ENCODE data around the gene SCUBE2. TPM values are rescaled to one million over a fixed set of nuclear protein-coding genes. Genes with fewer than 3 reads are reported as not detected.

SCUBE2 gene
- total RNA-seq, 1 donor from 2014 or later, result 2.5 TPM

DNA sequence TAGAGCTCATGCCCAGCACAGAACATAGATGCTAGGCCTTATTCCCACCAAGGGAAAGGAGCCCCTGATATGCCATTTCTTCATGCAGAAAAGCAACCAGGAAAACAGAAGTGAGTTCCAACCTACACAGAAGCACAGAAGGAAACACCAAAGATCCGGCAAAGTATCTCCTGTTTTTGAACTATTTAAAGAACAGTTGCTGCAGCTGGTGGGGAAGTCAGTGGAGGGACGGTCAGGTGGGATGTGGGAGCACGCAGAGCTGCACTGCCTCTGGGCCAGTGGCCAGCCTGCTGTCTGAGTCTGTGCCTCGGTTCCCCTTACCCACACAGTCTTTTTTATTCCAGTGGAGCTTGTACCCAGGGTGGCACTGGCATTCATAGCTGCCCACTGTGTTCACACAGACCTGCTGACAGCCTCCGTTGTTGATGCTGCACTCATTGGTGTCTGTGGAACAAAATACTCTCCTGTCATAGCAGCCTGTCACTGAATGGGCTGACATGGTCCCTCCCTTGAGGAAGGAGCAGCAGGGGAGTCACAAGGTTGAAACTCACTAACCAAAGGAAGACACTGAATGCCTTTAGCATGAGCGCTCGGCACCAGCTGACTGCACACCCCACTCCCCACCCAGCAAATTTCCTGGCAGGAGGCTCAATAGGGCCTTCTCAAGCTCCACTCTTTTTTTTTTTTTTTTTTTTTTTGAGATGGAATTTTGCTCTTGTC lies 37.9 kb downstream of the SCUBE2 start:
- no peaks in the 10 kb centered on the region for H3K9me3 Mint-ChIP-seq (ENCODE audit: unreplicated experiment)
- H3K27ac Mint-ChIP-seq (ENCODE audit: unreplicated experiment), result no peak overlapping the region
- H3K36me3 Mint-ChIP-seq (ENCODE audit: unreplicated experiment), result no peaks in the 10 kb centered on the region

DNA sequence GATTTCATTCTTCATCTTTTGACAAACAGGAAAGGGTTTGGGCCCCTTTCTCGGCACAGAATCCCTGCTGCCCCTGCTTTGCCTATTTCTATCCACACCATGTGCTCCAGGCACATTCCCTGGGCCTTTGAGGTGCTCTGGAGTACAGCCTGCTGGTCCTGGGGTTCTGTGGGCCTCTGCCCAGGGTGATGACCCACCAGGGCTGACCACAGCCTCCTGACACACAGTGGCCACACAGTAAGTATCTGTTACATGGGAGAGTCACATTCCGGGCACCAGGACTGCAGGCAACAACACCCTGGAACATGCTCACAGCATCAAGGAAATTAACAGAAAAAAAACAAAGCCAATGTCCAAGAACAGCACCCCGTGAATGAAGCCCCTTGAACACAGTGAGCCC lies 39.1 kb downstream of the SCUBE2 start:
- Mint-ChIP-seq H3K4me1 (ENCODE audit: low read depth, unreplicated experiment) (peaks cover 10% of the 10 kb centered on the region), H3K27me3 (ENCODE audit: unreplicated experiment) (peaks cover 10% of the 10 kb centered on the region), H3K36me3 (ENCODE audit: unreplicated experiment) (no peaks in the 10 kb centered on the region), H3K4me3 (ENCODE audit: unreplicated experiment) (no peak overlapping the region), H3K9me3 (ENCODE audit: unreplicated experiment) (no peaks in the 10 kb centered on the region), H3K27ac (ENCODE audit: unreplicated experiment) (no peak overlapping the region)
- no peak for DNase-seq
- TF ChIP-seq, protein P1, sequence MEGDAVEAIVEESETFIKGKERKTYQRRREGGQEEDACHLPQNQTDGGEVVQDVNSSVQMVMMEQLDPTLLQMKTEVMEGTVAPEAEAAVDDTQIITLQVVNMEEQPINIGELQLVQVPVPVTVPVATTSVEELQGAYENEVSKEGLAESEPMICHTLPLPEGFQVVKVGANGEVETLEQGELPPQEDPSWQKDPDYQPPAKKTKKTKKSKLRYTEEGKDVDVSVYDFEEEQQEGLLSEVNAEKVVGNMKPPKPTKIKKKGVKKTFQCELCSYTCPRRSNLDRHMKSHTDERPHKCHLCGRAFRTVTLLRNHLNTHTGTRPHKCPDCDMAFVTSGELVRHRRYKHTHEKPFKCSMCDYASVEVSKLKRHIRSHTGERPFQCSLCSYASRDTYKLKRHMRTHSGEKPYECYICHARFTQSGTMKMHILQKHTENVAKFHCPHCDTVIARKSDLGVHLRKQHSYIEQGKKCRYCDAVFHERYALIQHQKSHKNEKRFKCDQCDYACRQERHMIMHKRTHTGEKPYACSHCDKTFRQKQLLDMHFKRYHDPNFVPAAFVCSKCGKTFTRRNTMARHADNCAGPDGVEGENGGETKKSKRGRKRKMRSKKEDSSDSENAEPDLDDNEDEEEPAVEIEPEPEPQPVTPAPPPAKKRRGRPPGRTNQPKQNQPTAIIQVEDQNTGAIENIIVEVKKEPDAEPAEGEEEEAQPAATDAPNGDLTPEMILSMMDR (IDR thresholded peaks at IDR 0.05; ENCODE audit: partially characterized antibody, unreplicated experiment), result no peak

More for the DNA sequence above, 37.9 kb downstream of the SCUBE2 start:
- Mint-ChIP-seq H3K4me1 (ENCODE audit: low read depth, unreplicated experiment) (no peaks in the 10 kb centered on the region), H3K4me3 (ENCODE audit: unreplicated experiment) (no peak overlapping the region), H3K27me3 (ENCODE audit: unreplicated experiment) (peaks cover 9% of the 10 kb centered on the region)
- TF ChIP-seq, protein P1 (IDR thresholded peaks at IDR 0.05; ENCODE audit: partially characterized antibody, unreplicated experiment), result no peak
- no peak for DNase-seq

DNA sequence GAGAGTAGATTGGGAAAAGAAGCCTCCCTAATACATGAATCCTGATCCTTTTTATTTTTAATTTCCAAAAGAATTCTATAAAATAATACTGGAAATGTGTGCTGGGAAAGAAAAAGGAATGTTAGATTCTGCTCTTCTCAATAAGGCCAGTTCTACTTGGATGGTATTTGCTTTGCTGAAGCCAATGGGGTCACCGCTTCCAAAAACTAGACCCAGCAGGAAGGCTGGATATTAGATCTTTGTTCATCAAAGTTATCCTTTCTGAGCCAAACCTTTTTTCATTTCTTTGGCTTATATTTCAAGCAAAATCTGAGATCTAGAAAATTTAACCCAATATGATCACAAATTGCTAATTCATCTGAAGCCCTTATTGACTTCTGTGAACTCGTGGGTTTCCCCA lies 41.4 kb downstream of the SCUBE2 start:
- H3K27ac Mint-ChIP-seq (ENCODE audit: unreplicated experiment), result no peak overlapping the region
- TF ChIP-seq, protein P1 (IDR thresholded peaks at IDR 0.05; ENCODE audit: partially characterized antibody, unreplicated experiment), result no peak
- peaks cover 1% of the 10 kb centered on the region for H3K9me3 Mint-ChIP-seq (ENCODE audit: unreplicated experiment)
- H3K4me3 Mint-ChIP-seq (ENCODE audit: unreplicated experiment), result no peak overlapping the region
- H3K4me1 Mint-ChIP-seq (ENCODE audit: low read depth, unreplicated experiment), result peaks cover 16% of the 10 kb centered on the region
- DNase-seq, result no peak
- no peaks in the 10 kb centered on the region for H3K36me3 Mint-ChIP-seq (ENCODE audit: unreplicated experiment)
- H3K27me3 Mint-ChIP-seq (ENCODE audit: unreplicated experiment), result peaks cover 8% of the 10 kb centered on the region

DNA sequence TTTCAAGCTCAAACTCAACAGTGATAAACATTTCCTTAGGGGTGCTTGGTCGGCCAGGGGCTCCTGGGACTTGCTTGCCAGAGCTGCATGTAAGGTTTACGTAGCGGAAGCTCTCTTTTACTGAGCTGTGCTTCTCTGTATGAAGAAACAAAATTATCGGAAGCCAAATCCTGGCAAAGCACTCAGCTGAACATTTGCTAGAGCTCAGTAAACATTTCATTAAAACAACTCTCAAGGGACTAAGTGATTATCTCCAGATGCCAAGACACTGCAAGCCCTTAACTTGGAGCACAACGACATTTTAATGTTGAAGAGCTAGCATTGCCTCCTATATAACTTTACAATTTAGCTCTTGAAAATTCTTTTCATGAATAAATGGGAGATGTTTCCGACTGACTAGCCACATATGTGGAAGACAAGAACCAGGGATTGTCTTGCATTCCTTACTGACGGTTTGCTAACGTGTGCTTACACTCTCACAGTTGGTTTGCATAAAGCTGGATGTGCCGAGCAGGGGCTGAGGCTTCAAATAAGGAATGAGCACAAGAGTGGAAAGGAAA lies 43.4 kb downstream of the SCUBE2 start:
- H3K4me1 Mint-ChIP-seq (ENCODE audit: low read depth, unreplicated experiment), result peaks cover 16% of the 10 kb centered on the region
- TF ChIP-seq, protein P1 (IDR thresholded peaks at IDR 0.05; ENCODE audit: partially characterized antibody, unreplicated experiment), result no peak

DNA sequence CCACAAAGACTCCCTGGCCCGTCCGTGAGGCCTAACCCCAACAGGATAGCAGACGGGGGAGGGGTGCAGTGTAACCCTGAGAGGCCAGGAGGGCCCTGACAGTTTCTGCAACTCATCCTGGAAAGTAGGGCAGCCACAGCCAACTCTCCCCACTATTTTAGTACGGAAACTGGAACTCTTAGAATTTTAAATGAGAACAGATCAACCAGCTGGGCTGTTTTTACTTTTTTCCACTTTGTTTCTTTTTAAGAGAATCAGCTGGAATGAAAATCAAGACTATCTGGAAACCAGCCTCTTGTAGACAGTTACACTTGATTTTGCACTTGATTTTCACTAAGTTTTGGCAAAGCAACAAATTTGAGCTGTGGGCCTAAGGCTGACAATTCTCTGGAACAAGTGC lies 44.9 kb downstream of the SCUBE2 start:
- Mint-ChIP-seq H3K27me3 (ENCODE audit: unreplicated experiment) (peaks cover 5% of the 10 kb centered on the region), H3K4me3 (ENCODE audit: unreplicated experiment) (no peak overlapping the region), H3K9me3 (ENCODE audit: unreplicated experiment) (peaks cover 1% of the 10 kb centered on the region), H3K27ac (ENCODE audit: unreplicated experiment) (no peak overlapping the region), H3K36me3 (ENCODE audit: unreplicated experiment) (no peaks in the 10 kb centered on the region), H3K4me1 (ENCODE audit: low read depth, unreplicated experiment) (peaks cover 16% of the 10 kb centered on the region)
- DNase-seq, result no peak
- TF ChIP-seq, protein P1 (IDR thresholded peaks at IDR 0.05; ENCODE audit: partially characterized antibody, unreplicated experiment), result no peak

More for the DNA sequence above, 43.4 kb downstream of the SCUBE2 start:
- Mint-ChIP-seq H3K27me3 (ENCODE audit: unreplicated experiment) (peaks cover 5% of the 10 kb centered on the region), H3K27ac (ENCODE audit: unreplicated experiment) (no peak overlapping the region), H3K36me3 (ENCODE audit: unreplicated experiment) (no peaks in the 10 kb centered on the region), H3K4me3 (ENCODE audit: unreplicated experiment) (no peak overlapping the region), H3K9me3 (ENCODE audit: unreplicated experiment) (peaks cover 1% of the 10 kb centered on the region)
- DNase-seq, result no peak
